Measurements from ENCODE around the gene MYOM1.

The MYOM1 gene

DNA sequence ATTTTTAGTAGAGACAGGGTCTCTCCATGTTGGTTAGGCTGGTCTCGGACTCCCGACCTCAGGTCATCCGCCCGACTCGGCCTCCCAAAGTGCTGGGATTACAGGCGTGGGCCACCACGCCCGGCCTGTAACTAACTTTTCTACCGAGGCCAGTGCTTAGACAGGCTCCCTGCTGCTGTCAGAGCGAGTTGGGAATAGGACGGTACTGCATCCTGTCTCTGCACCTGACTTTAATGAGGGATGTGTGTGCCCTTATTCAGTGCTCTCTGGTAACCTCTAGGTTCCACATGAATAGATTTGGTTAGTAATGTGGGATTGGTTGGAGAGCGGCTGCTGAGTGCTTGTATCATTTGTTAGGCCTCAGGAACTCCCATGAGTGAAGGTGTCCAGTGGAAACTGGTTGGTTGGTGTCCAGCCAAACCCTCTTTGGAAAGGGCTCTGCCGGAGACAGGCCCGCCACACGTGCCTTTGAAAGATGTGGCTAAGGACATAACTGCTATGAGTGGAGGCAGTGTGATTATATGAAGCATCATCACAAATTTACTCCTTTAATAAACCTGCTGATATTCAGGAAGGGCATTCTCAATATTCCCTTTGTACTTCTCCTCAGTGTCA is 36.6 kb downstream of the MYOM1 start:
- no peak for DNase-seq

DNA sequence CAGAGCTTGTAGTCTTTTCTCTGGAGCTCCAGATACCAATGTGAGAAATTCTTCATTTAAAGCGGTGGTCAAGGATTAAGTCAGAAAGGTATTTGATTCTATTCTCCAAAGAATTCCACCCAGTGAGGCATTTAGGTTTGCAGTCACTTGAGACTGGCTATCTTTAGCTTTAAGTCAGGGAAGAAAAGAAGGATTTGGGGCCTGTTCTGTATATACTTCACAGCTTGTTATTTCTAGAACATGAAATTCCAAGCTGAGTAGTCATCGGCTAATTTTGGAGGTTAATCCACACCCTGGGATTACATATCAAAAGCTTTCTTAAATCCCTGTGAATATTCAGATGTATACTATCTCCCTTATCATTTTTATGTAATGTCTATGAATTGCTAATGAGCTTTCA is 39.4 kb downstream of the MYOM1 start:
- DNase-seq: no peak

DNA sequence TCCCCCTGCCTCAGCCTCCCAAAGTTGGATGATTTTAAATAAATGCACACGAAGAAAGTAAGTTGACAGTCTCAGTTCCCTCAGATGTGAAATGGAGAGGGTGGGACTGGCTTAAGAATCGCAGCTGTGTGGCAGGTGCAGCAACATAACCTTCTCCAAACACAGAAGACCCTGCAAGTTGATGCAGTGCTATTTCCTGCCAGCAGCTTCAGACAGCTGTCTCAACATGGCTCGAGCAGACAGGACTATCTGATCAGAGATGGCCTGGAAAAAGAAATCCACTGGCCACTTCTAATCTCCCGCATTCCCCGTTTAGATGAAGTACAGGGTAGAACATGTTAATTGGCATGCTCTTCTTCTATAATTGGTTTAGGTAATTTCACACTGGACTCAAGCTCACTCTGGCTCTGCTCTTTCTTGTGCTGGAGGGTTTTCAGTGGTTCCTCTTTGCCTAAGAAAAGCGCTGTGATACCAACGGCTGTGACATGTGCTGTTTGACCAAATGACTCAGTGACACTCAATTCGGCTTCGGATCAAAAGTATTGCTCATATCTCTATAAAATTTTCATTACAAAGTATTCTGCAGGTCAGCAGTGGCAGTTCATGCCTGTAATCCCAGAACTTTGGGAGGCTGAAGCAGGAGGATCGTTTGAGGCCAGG is 40.2 kb downstream of the MYOM1 start:
- DNase-seq: no peak

DNA sequence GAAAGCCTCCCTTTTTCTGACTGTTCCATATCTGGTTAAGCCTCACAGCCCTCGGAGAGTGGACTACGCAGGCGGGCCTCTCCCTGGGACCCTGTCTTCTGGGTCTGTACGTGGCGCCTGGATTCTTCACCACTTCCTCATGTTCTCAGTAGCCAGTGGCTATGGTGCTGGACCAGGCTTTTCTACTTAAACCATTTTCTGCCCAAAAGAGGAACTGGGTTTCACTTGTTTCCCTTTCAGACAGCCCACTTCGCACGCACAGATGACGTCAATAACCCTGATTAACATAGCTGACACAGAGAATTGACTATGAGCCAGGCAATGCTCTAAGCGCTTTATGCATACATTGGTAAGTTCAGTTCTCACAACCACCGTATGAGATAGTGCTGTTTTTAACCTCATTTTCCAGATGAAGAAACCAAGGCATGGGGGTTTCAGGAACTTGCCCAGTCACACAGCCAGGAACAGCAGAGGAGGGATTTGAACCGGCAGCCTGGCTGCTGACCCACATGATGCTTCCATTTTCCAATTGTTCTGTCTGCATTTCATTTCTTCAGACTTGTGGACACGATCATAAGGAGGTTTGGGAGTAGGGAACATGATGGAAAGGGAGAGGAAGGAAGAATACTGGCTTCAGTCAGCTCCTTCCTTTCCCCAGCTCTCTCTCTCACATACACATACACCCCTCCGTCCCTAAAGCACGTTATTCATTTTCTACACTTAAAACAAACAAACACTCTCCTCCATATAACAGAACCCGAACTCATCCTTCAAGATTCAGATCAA is 41.7 kb downstream of the MYOM1 start:
- DNase-seq: no peak

DNA sequence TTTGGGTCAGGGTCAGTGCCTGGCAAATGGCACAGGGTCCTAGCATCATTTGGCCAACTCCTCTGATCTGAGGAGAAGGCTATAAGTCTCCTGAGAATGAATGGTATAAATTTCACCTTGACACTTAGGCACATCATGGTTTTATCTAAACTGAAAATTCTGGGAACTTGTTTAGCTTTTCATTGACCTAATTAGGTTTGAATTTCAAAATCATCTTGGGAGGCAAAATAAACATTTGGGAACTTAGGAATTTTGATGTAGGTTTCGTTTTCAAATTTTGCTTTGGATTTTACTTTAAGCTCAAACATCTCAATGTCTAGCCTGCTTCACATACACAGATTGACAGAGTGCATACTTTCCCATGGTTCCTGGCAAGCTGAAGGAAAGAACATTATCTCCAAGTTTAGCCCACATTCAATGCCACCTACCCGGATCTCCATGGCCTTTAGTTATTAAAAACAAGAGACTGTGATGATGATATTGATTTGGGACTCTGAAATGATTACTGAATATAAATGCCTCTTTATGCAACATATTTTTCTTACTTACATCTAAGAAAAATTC is 44.5 kb downstream of the MYOM1 start:
- no peak for DNase-seq

DNA sequence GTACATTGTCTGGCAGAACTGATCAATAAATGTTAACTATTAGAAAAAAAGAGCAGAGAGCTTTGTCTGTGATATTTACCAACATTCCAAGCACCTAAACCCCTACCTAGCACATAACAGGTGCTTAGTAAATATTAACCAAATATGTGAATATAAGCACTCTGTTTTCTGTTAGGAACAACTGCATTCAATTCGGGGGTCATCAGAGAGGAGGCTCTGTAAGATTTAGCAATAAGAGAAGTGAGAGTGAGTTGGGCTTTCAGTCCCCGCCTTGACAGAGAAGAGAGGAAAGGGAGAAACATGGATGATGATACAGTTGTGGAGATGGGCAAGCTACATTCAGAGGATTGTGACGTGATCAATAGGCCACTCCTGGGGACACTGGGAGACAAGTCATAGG is 47.7 kb downstream of the MYOM1 start:
- no peak for DNase-seq

DNA sequence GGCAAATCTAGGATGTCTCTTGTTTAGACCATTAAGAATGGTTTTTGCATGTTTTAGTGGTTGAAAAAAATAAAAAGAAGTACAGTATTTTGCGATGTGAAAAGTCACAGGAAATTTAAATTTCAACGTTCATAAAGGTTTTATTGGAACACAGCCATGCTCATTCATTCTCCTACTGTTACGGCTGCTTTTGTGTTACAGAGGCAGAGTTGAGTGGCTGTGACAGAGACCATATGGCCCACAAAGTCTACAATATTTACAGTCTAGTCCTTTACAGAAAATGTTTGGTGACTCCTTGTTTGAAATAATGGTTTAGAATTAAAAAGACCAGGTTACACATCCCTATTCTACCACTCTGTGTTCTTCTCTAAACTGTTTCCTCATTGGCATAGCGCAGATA is 48.1 kb downstream of the MYOM1 start:
- no peak for DNase-seq

DNA sequence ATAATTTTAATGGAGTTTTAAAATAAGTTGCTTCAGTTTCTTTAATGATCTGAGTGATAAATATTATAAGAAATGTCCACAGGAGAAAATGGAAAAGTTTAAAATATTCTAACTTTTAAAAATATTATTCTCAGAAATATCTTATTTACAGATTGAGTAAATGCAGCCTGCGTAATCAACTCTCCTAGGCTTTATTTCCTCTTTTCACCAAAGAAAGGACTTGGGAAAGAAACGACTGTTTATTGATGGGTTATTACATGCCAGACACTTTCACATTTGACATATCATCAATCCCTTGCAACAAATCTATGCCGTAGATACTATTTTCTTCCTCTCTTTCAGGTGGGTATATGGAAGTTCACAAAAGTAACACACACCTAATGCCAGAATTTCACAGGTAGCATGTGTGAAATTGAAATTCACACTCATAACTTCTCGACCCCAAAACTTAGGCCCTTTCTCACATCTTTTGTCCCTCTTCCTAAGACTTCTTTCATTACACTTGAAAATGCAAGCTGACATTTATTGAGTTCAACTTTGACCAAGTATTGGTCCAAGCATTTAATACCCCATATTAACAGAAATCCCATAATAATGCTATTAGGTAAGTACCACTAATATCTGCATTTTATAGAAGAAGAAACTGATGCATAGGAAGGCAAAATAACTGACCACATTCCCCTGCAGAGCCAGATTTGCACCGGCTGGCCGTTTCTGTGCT is 49.2 kb downstream of the MYOM1 start:
- DNase-seq: no peak

DNA sequence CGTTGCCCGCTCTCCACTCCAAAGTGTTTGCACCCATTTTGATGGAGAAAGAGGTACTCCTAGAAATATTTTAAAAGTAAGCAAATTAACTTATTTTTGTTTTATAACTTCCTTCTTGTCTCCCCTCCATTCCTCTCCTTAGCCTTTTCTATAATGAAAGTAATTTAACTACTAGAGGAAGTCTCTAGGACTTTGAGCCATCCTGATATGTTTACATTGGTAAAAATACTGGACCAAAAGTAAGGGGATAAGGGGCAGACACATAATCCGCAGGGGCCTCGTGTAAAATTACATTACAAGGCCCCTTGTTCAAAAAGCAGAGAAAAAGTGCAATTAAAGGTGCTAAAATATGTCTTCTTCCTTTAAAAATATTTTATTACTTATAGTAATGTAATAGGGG is 55.4 kb downstream of the MYOM1 start:
- DNase-seq: no peak

DNA sequence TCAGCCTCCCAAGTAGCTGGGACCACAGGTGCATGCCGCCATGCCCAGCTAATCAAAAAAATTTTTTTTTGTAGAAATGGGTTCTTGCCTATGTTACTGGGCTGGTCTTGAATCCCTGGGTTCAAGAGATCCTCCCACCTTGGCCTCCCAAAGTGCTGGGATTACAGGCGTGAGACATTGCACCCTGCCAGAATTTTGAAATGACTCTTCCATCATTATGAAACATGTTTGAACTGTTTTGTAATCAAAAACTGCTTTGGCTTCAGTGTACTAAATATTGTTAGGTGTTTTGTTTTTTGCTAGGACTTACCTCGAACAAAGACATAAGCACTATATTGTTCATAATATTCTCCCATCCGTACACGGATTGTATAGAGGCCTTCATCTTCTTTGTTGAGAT is 55.8 kb downstream of the MYOM1 start:
- no peak for DNase-seq

DNA sequence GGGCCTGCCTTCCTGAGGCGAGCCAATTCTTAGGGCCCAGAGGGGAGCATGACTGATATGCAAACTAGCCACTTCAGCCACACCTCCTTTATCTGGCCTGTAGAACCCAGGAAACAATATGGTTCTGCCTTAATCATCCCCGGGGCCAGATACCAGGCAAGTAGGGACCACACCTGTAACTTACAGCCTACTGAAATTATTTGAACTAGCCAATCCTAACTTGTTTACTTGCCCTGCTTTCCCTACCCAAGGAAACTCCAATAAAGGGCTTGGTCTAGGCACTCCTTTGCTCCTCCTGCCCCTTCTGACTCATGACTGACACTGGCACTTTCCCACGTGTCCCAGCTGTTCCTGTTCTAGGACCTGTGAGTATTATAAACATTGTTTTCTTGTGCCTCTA is 57.6 kb downstream of the MYOM1 start:
- DNase-seq: no peak

DNA sequence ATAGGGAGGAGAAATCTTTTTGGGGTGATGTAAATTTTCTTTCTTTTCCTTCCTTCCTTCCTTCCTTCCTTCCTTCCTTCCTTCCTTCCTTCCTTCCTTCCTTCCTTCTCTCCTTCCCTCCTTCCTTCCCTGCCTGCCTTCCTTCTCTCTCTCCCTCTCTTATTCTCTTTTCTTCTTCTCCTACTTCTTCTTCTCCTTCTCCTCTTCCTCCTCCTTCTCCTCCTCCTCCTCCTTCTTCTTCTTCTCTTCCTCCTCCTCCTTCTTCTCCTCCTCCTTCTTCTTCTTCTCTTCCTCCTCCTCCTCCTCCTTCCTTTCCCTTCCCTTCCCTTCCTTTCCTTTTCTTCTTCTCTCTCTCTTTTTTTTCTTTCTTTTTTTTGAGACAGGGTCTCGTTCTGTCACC is 59.9 kb downstream of the MYOM1 start:
- no peak for DNase-seq

DNA sequence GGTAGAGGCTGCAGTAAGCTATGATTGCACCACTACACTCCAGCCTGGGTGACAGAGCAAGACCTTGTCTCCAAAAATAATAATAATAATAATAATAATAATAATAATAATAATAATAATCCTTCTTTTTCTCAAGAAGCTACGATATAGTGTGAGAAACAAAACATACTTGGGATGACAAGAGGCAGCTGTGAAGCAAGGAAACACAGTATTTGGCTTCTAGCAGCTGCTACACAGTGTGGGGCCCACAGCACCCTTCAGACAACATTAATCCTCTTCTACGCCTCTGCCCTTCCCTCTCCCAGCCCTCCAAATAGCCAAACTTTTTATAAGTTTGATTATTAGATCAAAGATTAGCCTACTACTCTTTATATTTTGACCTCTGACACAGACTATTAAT is 62.2 kb downstream of the MYOM1 start:
- DNase-seq: no peak

DNA sequence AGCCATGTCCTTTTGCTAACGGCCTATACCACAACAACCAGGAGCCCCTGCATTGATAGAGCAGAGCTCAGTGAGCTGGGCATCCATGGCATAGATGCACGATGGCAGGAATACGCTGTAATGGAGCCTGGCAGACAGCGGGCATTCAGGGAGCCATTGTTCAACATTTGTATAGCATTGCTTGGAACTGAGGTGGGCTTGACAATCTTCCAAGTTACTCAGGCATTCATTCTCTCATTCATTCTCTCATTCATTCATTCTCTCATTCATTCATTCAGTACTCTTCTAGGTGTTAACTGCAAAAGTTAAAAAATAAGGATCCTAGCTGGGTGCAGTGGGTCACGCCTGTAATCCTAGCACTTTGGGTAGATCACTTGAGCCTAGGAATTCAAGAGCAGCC is 62.7 kb downstream of the MYOM1 start:
- DNase-seq: no peak

DNA sequence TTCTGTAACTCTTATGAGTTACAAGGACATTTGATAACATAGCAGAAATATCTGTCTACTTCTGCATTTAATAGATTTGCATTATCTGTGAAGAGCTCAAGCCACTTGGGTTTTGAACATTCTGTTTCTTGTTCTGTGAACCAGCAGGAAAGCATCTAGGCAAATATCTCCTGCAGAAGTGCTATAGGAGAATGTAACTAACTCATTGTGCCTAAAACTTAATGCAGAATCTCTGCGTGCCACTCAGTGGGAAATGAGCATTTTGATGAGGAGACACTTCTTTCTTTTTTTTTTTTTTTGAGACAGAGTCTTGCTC is 63.5 kb downstream of the MYOM1 start:
- no peak for DNase-seq

DNA sequence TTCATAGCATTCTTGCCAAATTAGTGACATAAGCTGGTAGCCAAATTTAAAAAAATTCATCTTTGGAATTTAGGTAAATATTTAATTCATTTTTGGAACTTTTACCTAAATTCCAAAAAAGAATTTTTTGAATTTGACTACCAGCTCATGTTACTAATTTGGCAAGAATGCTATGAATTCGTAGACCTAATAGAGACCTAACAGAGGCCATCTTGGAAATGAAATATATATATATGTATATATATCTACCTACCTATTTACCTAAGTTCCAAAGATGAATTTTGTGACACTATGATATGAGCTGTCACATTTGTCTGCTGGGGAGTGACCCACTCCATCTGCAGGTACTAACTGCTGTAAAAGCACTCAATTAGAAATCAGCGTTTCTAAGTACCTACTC is 65.6 kb downstream of the MYOM1 start:
- no peak for DNase-seq

DNA sequence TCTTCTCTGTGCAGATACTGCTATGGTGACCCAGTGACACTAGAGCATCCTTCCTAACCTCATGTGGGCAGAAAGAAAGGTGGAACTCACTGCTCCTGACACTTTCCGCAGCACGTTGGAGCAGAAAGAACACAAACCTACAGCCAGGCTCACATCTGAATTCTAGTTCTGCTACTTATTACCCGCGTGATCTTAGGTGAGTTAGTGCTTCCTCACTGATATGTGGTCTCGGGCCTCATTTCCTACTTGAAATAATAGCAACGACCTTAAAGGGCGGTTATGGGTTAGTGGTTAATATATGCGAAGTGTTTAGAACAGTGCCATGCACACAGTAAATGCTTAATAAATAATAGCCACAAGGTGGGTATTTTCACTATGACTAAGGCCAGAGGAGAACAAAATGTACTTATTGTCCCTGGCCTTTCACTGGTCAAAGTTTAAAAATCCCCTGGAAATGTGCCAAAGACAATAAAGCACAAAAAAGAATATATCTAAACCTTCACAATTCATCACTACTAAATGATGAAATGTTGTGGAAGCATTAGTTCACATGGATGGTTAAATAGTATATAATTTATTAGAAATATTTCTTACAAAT is 66.6 kb downstream of the MYOM1 start:
- no peak for DNase-seq

DNA sequence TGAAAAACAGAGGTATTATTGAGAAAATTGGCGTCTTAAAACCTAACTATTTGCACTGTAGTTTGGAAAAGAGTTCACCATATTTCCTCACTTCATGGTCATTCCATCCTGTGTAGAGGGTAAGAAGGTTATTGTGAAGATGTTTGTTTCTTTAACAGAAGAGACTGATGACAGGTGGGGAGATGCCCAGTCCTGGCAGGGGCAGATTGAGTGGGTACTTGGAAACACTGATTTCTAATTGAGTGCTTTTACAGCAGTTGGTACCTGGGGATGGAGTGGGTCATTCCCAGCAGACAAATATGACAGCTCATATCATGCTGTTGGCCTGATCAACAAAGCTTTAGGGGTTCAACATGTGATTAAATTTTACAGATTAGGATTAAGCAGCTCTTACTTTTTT is 67.5 kb downstream of the MYOM1 start:
- no peak for DNase-seq

DNA sequence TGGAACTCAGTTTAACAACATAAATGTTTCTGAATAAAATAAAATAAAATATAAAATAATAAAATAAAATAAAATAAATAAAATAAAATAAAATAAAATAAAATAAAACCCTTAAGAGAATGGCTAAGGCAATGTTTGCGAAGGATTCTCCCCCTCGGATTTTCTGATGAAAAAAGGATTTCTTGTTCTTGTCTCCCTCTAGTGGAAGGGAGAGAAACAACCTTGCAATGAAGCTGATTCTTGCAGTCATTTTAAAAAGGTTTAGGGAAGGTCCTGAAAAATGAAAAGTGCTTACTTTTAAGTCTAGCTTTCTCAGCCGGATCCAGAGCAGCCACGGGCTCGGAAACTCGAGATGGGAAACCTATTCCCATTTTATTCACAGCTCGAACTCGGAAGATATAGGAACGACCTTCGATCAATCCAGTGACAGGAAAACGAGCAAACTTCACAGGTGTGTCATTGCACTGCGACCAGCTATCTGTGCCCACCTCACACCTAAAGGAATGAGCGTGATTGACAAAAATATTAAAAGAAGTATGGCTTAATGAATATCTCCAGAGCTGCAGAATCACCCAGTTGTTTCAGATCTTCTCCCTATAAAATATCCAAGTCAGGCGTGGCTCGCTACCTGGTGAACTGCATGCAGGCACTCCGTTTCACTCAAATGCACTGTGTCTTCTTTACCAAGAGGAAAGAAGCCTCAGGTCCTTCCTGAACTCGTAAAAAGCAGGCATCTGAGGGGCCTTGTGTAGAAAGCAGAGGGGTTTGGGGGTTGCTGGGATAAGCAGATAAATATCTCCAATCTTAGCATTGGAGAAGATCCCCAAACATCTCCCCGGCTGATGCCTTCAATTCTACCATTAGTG is 68.1 kb downstream of the MYOM1 start:
- DNase-seq: no peak

DNA sequence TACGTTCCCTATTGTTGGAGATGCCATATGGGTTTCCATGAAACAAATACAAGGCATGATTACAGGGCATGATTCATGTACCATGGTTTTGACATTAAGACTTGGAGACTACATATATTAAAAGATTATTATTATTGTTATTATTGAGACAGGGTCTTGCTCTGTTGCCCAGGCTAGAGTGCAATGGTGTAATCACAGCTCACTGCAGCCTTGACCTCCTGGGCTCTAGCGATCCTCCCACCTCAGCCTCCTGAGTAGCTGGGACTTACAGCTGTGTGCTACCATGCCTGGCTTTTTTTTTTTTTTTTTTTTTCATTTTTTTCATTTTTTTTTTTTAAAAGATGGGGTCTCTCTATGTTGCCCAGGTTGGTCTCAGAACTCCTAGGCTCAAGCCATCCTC is 69.1 kb downstream of the MYOM1 start:
- DNase-seq: no peak

DNA sequence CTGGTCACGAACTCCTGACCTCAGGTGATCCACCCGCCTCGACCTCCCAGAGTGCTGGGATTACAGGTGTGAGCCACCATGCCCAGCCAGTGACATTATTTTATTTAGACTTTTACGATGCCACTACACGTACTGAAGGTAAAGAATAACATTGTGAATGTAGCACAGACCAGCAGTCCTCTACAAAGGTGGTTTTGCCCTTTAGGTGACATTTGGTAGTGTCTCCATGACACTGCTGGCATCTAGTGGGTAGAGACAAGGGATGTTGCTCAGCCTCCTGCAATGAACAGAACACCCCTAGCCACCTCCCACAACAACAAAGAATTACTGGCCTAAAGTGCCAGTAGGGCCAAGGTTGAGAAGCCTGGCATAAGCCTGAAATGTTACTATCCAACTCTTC is 69.5 kb downstream of the MYOM1 start:
- DNase-seq: no peak

DNA sequence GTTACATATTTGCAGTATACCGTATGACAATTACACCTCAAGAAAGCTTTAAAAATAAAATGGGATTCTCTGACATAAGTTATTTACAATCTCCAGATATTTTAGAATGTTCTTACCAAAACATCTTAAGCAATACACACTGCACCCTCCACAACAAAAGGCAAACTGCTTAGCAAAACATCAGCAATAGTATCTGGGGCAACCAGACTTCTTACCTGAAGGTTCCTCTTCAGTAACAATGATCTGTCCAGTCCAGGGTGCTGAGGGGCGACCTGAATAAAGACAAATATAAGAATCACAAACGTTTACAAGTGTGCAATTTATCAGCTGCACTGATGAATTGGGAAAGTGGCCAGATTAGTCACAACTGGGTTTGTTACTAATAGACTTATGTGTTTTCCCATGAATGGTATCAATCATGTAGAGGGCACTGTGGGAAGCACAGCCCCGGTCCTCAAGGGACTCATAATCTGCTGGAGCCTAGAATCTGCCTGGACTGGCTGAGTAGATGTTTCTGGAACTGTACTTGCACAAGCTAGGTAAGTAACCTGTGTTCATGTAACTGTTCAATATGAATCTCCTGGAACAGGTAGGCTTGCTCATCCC is 70.7 kb downstream of the MYOM1 start:
- no peak for DNase-seq
